Tibial nerve (tissue), 4 donors: ENCODE measurements around the gene CCDC175.

Experiments
- EP300 ChIP-seq, 2 donors: sonication (generic); formaldehyde crosslinking; IDR thresholded peaks; one replicate each; pipeline ENCODE4 v1.6.1; 2017; ENCODE audit warnings: antibody characterized with exemption in 2 of 2, mild to moderate bottlenecking in 1 of 2
- POLR2A ChIP-seq, 2 donors: fragments of 450-650 bp; IDR thresholded peaks; one replicate each; pipeline ENCODE4 v1.6.1; 2017; ENCODE audit warnings: antibody characterized with exemption in 2 of 2, mild to moderate bottlenecking in 2 of 2, moderate library complexity in 2 of 2
- TF ChIP-seq, protein P1 (sequence below), 5 experiments: fragments of 200-600 bp in 3 of 5; fragments of 450-650 bp in 2 of 5; sonication (generic) in 3 of 5; IDR thresholded peaks; one replicate each; pipeline ENCODE4 v1.5.1; 2016 to 2019; ENCODE audit warnings: antibody characterized with exemption in 5 of 5, mild to moderate bottlenecking in 3 of 5, moderate library complexity in 2 of 5

DNA sequence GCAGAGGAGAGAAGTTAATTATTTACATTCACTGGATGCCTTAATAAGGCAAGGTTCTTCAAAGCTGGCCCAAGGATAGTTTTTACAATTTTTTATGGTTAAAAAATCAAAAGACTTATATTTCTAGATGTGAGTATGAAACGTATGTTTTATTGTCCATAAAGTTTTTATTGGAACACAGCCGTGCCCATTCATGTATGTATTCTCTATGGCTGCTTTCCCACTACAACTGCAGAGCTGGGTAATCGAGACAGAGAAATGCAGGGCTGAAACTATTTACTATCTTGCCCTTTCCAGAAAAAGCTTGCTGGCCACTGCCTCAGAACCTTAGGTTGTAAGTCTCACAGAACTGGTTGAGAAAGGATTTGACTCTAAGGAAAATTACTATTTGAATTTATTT lies 75.9 kb downstream of the CCDC175 start:
- TF ChIP-seq POLR2A (IDR thresholded peaks at IDR 0.05) = no peak
- TF ChIP-seq, protein P1, sequence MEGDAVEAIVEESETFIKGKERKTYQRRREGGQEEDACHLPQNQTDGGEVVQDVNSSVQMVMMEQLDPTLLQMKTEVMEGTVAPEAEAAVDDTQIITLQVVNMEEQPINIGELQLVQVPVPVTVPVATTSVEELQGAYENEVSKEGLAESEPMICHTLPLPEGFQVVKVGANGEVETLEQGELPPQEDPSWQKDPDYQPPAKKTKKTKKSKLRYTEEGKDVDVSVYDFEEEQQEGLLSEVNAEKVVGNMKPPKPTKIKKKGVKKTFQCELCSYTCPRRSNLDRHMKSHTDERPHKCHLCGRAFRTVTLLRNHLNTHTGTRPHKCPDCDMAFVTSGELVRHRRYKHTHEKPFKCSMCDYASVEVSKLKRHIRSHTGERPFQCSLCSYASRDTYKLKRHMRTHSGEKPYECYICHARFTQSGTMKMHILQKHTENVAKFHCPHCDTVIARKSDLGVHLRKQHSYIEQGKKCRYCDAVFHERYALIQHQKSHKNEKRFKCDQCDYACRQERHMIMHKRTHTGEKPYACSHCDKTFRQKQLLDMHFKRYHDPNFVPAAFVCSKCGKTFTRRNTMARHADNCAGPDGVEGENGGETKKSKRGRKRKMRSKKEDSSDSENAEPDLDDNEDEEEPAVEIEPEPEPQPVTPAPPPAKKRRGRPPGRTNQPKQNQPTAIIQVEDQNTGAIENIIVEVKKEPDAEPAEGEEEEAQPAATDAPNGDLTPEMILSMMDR (IDR thresholded peaks at IDR 0.05) = no peak
- no peak for TF ChIP-seq EP300 (IDR thresholded peaks at IDR 0.05)
